IMR-90 (cell line): ENCODE measurements around the gene MNT.

ENCODE experiments used
- CTCF ChIP-seq: conservative IDR thresholded peaks from 2 replicates; pipeline ENCODE4 v1.5.1; 2012; ENCODE audit warnings: mild to moderate bottlenecking, low read depth, low read length, improper control_type of control experiment
- RCOR1 ChIP-seq: IDR thresholded peaks from 2 replicates; pipeline ENCODE4 v1.6.1; 2012; ENCODE audit warnings: mild to moderate bottlenecking, low read length, improper control_type of control experiment; ENCODE audit not compliant: insufficient replicate concordance

GRCh38 chr17:2394775-2395201, 6.1 kb downstream of the MNT start:
- TF ChIP-seq CTCF: no peak
- no peak for TF ChIP-seq RCOR1
